ENCODE data around the gene BCAM. TPM values are rescaled to one million over a fixed set of nuclear protein-coding genes. Genes with fewer than 3 reads are reported as not detected.

The BCAM gene
- total RNA-seq, 1 experiment from 2014 or later = 78.7 TPM

DNA sequence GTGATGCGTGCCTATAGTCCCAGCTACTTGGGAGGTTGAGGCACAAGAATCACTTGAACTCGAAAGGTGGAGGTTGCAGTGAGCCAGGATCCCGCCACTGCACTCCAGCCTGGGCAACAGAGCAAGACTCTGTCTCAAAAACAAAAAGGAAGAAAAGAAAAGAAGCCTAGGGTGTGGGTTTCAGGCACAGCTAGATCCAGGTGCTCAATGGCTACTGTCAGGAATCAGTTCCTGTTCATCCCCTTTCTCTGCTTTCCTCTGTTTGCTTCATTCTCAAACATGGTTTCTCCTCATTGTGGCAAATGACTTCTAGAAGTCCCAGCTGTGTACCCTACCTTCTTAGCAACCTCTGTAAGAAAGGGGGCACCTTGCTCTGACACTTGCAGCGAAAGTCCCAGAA, 25.4 kb upstream of the BCAM start (continued):
- TF ChIP-seq REST (IDR thresholded peaks at IDR 0.05; ENCODE audit: low read depth) = no peak

- RAD21 ChIA-PET (ENCODE audit: low non-redundant PET in 1 of 2, low total read pairs in 2 of 2, uncharacterized antibody in 2 of 2, unreplicated experiment in 2 of 2) = no interaction called here
- Histone ChIP-seq H2AFZ (ENCODE audit: low read depth, low read length, poor library complexity, severe bottlenecking) (no peak overlapping the region), H3K27ac (ENCODE audit: low read depth, low read length) (no peak overlapping the region), H3K27me3 (ENCODE audit: insufficient read depth, low read length) (no peaks in the 10 kb centered on the region), H3K9ac (ENCODE audit: low read length) (no peak overlapping the region), H3K9me3 (ENCODE audit: control insufficient read depth in 1 of 2, insufficient read depth in 1 of 2, low read depth in 1 of 2, low read length in 2 of 2) (no peaks in the 10 kb centered on the region), H3K9me2 (ENCODE audit: insufficient read depth) (no peaks in the 10 kb centered on the region), H3K79me2 (ENCODE audit: insufficient read depth, low read length) (peaks cover 16% of the 10 kb centered on the region; the same call in 1 of the 2 replicates), H3K36me3 (ENCODE audit: control insufficient read depth in 1 of 2, insufficient read depth in 2 of 2, low read length in 2 of 2) (peaks cover 24 to 34% of the 10 kb centered on the region in 2 experiments), H3K4me3 (replicated peaks in 1 of 2; ENCODE audit: low read depth in 1 of 2, low read length in 2 of 2) (no peak overlapping the region), H4K20me1 (ENCODE audit: insufficient read depth) (no peaks in the 10 kb centered on the region), H3K4me2 (ENCODE audit: low read length) (no peak overlapping the region), H3K4me1 (ENCODE audit: control insufficient read depth in 1 of 2, insufficient read depth in 2 of 2, low read length in 2 of 2) (peaks cover 3 to 6% of the 10 kb centered on the region in 2 experiments; a peak in 3 of 4 replicates)
- intact Hi-C loops (cut with micrococcal nuclease) = loop anchor here (2.0 kb wide), 1 partner anchor 60 kb away; no protein-coding TSS in a partner anchor
- CTCF ChIA-PET = interaction anchor here (1.2 to 1.7 kb wide), 2 partner anchors 22 to 61 kb away, joined by 6 read pairs; partner anchors contain the start of gene NECTIN2
- BruUV-seq (replicated peaks) = no TSS peak
- DNase-seq (ENCODE audit: low read depth, low spot score) = no peak
- ATAC-seq = no peak
- POLR2A ChIA-PET = interaction anchor here (0.6 to 1.0 kb wide), 2 partner anchors 19 to 59 kb away, joined by 3 read pairs; no protein-coding TSS in a partner anchor
- TF ChIP-seq SRF (IDR thresholded peaks at IDR 0.05; ENCODE audit: low read depth) (no peak), EZH2phosphoT487 (IDR thresholded peaks at IDR 0.05; ENCODE audit: borderline replicate concordance) (no peak), CEBPB (IDR thresholded peaks at IDR 0.05; ENCODE audit: low read depth) (no peak), EZH2 (IDR thresholded peaks at IDR 0.05) (no peak), ZFX (IDR thresholded peaks at IDR 0.05) (no peak), POLR2A (IDR thresholded peaks at IDR 0.05; ENCODE audit: borderline replicate concordance, extremely low read depth, insufficient read depth, insufficient read length) (no peak), RAD21 (IDR thresholded peaks at IDR 0.05; ENCODE audit: low read depth) (no peak), TCF7L2 (IDR thresholded peaks at IDR 0.05; ENCODE audit: borderline replicate concordance, extremely low read depth, insufficient read depth, insufficient read length) (no peak), ZNF274 (IDR thresholded peaks at IDR 0.05; ENCODE audit: low read depth, low read length) (no peak)
- TF ChIP-seq, protein P1, sequence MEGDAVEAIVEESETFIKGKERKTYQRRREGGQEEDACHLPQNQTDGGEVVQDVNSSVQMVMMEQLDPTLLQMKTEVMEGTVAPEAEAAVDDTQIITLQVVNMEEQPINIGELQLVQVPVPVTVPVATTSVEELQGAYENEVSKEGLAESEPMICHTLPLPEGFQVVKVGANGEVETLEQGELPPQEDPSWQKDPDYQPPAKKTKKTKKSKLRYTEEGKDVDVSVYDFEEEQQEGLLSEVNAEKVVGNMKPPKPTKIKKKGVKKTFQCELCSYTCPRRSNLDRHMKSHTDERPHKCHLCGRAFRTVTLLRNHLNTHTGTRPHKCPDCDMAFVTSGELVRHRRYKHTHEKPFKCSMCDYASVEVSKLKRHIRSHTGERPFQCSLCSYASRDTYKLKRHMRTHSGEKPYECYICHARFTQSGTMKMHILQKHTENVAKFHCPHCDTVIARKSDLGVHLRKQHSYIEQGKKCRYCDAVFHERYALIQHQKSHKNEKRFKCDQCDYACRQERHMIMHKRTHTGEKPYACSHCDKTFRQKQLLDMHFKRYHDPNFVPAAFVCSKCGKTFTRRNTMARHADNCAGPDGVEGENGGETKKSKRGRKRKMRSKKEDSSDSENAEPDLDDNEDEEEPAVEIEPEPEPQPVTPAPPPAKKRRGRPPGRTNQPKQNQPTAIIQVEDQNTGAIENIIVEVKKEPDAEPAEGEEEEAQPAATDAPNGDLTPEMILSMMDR (IDR thresholded peaks at IDR 0.05 in 2 of 3, conservative IDR thresholded peaks at IDR 0.05 in 1 of 3; ENCODE audit: borderline replicate concordance in 1 of 3, insufficient read depth in 1 of 3, low read depth in 2 of 3, low read length in 2 of 3) = no peak
Observed at GRCh38 chr19:44785271-44785670, 23.6 kb upstream of the BCAM start.

All from HCT116 (cell line).